Left lung (tissue), 10 donors: Measurements from ENCODE around the gene TOMM40. TPM values are rescaled to one million over a fixed set of nuclear protein-coding genes. Genes with fewer than 3 reads are reported as not detected.
"Not testable (repeated sequence)": the region's sequence is repeated elsewhere in the genome, so short reads cannot be mapped to it uniquely, and the experiment has no call there.

Experiments used
- ATAC-seq: fragments of 200-7000 bp; cut with Tn5 transposase; one replicate; pipeline ENCODE4 v1.9.1; 2020; ENCODE audit warnings: moderate library complexity
- DNase-seq, 4 donors: peaks; one replicate each; pipeline ENCODE4 v3.0.0-alpha.2; 2013 to 2020
- H3K27ac ChIP-seq, 2 donors: fragments of 200-600 bp; sonication (generic) in 1 of 2; one replicate each; pipeline versions ENCODE4 v1.5.0 to v1.8.0; 2020 to 2021
- H3K27me3 ChIP-seq, 2 donors: fragments of 200-600 bp; sonication (generic) in 1 of 2; one replicate each; pipeline versions ENCODE4 v1.5.0 to v1.8.0; 2020 to 2021
- H3K36me3 ChIP-seq, 2 donors: fragments of 200-600 bp; sonication (generic) in 1 of 2; one replicate each; pipeline versions ENCODE4 v1.5.0 to v1.8.0; 2020 to 2021
- H3K4me1 ChIP-seq, 2 donors: fragments of 200-600 bp; one replicate each; pipeline ENCODE4 v1.8.0; 2021
- H3K4me3 ChIP-seq, 2 donors: fragments of 200-600 bp; sonication (generic) in 1 of 2; one replicate each; pipeline versions ENCODE4 v1.5.0 to v1.8.0; 2020 to 2021; ENCODE audit warnings: mild to moderate bottlenecking in 1 of 2
- H3K9me3 ChIP-seq, 2 donors: fragments of 200-600 bp; sonication (generic) in 1 of 2; one replicate each; pipeline versions ENCODE4 v1.5.0 to v1.8.0; 2020 to 2021
- intact Hi-C, 2 donors: fragments of 100-400 bp; cut with DNase I; formaldehyde crosslinking; loops; one replicate each; pipeline versions ENCODE4 v1.11.2 to v1.14.2; 2022
- polyA plus RNA-seq, 6 donors: library from polyadenylated mRNA; unstranded; fragments of 120-200 nt; gene quantifications; one replicate each; pipeline ENCODE4 v1.2.1, GENCODE V29; 2013; ENCODE audit not compliant: insufficient read length in 6 of 6
- total RNA-seq, 2 donors: library from RNA; stranded (reverse); fragmentation: NEBNext Ultra II Directional; extraction: Animal tissue kit (Norgen Biotek cat#: 25700); gene quantifications; one replicate each; pipeline ENCODE4 v1.2.1, GENCODE V29; 2021
- TF ChIP-seq, protein P1 (sequence below), 2 donors: fragments of 200-600 bp; sonication (generic) in 1 of 2; IDR thresholded peaks; one replicate each; pipeline versions ENCODE4 v1.5.0 to v1.8.0; 2021; ENCODE audit warnings: antibody characterized with exemption in 2 of 2
- donor health status: DM: no; HTN: yes; CAD: no.
- donor health status: DM: no; HTN: no; CAD: no.

TOMM40 gene
- total and polyA plus RNA-seq, 8 donors = 28.8 to 79.9 (median 40.9) TPM

DNA sequence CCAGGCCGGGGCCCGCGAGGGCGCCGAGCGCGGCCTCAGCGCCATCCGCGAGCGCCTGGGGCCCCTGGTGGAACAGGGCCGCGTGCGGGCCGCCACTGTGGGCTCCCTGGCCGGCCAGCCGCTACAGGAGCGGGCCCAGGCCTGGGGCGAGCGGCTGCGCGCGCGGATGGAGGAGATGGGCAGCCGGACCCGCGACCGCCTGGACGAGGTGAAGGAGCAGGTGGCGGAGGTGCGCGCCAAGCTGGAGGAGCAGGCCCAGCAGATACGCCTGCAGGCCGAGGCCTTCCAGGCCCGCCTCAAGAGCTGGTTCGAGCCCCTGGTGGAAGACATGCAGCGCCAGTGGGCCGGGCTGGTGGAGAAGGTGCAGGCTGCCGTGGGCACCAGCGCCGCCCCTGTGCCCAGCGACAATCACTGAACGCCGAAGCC is 17.8 kb downstream of the TOMM40 start:
- no peak for ATAC-seq

DNA sequence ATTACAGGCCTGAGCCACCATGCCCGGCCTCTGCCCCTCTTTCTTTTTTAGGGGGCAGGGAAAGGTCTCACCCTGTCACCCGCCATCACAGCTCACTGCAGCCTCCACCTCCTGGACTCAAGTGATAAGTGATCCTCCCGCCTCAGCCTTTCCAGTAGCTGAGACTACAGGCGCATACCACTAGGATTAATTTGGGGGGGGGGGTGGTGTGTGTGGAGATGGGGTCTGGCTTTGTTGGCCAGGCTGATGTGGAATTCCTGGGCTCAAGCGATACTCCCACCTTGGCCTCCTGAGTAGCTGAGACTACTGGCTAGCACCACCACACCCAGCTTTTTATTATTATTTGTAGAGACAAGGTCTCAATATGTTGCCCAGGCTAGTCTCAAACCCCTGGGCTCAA is 18.7 kb downstream of the TOMM40 start:
- no peak overlapping the region for H3K27ac ChIP-seq
- peaks cover 4 to 30% of the 10 kb centered on the region in 2 donors for H3K27me3 ChIP-seq
- H3K4me3 ChIP-seq = peak overlapping the region in 1 of 2 donors; percentile 4

More for the DNA sequence above, 17.8 kb downstream of the TOMM40 start:
- H3K4me1 ChIP-seq = peaks cover 7 to 36% of the 10 kb centered on the region in 2 donors
- TF ChIP-seq, protein P1, sequence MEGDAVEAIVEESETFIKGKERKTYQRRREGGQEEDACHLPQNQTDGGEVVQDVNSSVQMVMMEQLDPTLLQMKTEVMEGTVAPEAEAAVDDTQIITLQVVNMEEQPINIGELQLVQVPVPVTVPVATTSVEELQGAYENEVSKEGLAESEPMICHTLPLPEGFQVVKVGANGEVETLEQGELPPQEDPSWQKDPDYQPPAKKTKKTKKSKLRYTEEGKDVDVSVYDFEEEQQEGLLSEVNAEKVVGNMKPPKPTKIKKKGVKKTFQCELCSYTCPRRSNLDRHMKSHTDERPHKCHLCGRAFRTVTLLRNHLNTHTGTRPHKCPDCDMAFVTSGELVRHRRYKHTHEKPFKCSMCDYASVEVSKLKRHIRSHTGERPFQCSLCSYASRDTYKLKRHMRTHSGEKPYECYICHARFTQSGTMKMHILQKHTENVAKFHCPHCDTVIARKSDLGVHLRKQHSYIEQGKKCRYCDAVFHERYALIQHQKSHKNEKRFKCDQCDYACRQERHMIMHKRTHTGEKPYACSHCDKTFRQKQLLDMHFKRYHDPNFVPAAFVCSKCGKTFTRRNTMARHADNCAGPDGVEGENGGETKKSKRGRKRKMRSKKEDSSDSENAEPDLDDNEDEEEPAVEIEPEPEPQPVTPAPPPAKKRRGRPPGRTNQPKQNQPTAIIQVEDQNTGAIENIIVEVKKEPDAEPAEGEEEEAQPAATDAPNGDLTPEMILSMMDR (IDR thresholded peaks at IDR 0.05) = no peak
- H3K36me3 ChIP-seq = no peaks in the 10 kb centered on the region
- H3K27ac ChIP-seq = no peak overlapping the region
- no peak for DNase-seq
- H3K4me3 ChIP-seq = no peak overlapping the region
- H3K9me3 ChIP-seq = no peaks in the 10 kb centered on the region
- peaks cover 4 to 36% of the 10 kb centered on the region in 2 donors for H3K27me3 ChIP-seq
- intact Hi-C loops = no loop called here

DNA sequence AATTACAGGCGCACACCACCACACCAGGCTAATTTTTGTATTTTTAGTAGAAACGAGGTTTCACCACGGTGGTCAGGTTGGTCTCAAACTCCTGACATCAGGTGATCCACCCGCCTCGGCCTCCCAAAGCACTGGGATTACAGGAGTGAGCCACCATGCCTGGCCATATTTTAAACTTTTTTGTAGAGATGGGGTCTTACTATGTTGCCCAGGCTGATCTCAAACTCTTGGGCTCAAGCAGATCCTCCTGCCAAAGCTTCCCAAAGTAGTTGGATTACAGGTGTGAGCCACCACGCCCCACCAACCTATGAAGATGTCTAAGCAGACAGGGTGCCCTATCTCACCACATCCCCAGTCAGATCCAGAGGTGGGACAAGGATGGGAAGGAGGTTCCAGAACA is 20.8 kb downstream of the TOMM40 start:
- intact Hi-C loops, DNase-seq, H3K27me3 ChIP-seq, H3K9me3 ChIP-seq, H3K36me3 ChIP-seq, ATAC-seq, H3K27ac ChIP-seq, H3K4me3 ChIP-seq: not testable (repeated sequence)
- H3K4me1 ChIP-seq = peaks cover 7 to 35% of the 10 kb centered on the region in 2 donors

More for the DNA sequence above, 18.7 kb downstream of the TOMM40 start:
- TF ChIP-seq, protein P1 (IDR thresholded peaks at IDR 0.05) = no peak
- no peaks in the 10 kb centered on the region for H3K9me3 ChIP-seq
- ATAC-seq = no peak
- H3K4me1 ChIP-seq = peaks cover 7 to 44% of the 10 kb centered on the region in 2 donors
- DNase-seq = no peak
- no peaks in the 10 kb centered on the region for H3K36me3 ChIP-seq
- intact Hi-C loops = no loop called here

DNA sequence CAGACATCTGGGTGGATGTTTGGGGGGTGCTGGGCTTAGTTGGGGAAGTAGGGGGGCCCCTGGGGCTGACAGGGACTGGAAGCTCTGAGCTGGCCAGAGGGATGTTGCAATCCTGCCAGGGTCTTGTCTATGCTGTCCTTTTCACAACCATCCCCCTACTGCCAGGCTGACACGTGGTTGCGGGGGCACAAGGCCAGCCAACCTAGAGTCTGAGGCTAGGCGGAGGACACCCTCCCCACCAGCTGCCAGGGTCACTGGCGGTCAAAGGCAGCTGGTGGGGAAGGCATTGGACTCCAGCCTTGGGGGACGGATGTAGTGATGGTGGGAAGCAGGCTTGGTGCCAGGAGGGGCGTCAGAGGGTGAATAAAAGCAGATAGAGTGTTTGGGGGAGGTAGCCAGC is 21.8 kb downstream of the TOMM40 start:
- no peaks in the 10 kb centered on the region for H3K9me3 ChIP-seq
- no peak overlapping the region for H3K27ac ChIP-seq
- peaks cover 7 to 35% of the 10 kb centered on the region in 2 donors for H3K4me1 ChIP-seq
- intact Hi-C loops = no loop called here
- H3K27me3 ChIP-seq = peaks cover 0 to 8% of the 10 kb centered on the region in 2 donors
- H3K36me3 ChIP-seq = no peaks in the 10 kb centered on the region
- peak in 2 of 4 donors; percentile 52 to 79 for DNase-seq
- ATAC-seq = peak; percentile 11
- H3K4me3 ChIP-seq = no peak overlapping the region
- TF ChIP-seq, protein P1 (IDR thresholded peaks at IDR 0.05) = no peak

DNA sequence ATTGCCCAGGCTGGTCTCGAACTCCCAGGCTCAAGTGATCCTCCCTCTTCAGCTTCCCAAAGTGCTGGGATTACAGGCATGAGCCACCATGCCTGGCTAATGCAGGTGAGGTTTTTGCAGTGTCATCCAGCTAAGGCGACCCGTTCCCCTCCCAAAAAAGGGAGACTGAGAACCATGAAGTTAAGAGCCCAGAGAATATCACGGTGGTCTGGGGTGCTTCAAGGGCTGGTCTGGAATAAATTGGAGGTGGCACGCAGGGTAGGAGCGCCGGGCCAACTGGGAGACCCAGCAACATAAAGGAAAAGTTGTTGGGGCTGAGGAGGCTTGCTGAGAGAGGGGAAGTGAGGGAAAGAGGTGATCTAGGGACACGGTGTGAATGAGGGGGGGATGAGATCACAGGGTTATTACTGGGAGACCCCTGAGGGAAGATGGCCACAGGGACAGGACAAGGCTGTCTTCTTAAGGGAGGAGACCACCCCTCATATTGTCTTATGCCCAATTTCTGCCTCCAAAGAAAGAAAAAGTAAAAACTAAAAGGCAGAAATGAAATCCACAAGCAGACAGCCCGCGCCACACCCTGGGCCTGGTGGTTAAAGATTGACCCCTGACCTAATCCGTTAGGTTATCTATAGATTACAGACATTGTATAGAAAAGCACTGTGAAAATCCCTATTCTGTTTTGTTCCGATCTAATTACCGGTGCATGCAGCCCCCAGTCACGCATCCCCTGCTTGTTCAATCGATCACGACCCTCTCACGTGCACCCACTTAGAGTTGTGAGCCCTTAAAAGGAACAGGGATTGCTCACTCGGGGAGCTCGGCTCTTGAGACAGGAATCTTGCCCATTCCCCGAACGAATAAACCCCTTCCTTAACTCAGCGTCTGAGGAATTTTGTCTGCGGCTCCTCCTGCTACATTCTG is 22.7 kb downstream of the TOMM40 start:
- H3K4me3 ChIP-seq = peak overlapping the region in 1 of 2 donors; percentile 49
- H3K36me3 ChIP-seq, H3K27ac ChIP-seq, H3K9me3 ChIP-seq, ATAC-seq, intact Hi-C loops, DNase-seq, H3K27me3 ChIP-seq: not testable (repeated sequence)
- peaks cover 7 to 35% of the 10 kb centered on the region in 2 donors for H3K4me1 ChIP-seq

DNA sequence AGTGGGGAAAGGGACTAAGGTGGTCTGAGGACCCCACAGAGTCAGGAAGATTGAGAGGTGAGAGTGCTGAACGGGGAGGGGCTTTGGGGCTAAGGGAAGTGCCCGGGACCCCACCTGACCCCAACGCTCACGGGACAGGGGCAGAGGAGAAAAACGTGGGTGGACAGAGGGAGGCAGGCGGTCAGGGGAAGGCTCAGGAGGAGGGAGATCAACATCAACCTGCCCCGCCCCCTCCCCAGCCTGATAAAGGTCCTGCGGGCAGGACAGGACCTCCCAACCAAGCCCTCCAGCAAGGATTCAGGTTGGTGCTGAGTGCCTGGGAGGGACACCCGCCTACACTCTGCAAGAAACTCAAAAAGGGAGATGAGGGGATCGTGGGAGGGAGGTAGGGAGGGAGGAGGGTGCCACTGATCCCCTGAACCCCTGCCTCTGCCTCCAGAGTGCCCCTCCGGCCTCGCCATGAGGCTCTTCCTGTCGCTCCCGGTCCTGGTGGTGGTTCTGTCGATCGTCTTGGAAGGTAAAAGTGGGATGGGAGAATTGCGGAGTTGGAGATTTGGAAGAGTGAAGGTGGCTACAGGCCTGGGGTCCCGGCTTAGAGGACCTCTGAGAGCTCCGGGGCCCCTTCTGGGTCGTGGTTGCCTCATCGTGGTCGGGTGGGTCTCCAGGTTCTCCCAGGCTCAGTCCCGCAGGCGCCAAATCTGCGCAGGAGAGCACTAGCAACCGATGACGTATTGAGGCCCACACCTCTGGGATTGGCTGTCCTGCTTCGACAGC is 23.6 kb downstream of the TOMM40 start, which contains the start of gene APOC1:
Gene APOC1, plus strand, starts transcription at position 176 of the 774 bp plus-strand sequence. Its CDS starts 284 bp downstream, at position 460.
- H3K36me3 ChIP-seq, intact Hi-C loops, H3K27me3 ChIP-seq, H3K9me3 ChIP-seq: not testable (repeated sequence)
- peak within 1 kb of the TSS in 1 of 2 donors; percentile 61 for H3K27ac ChIP-seq
- DNase-seq (peak; percentile 87 to 94 (median 89)), ATAC-seq (peak; percentile 92)
- peaks cover 7 to 35% of the 10 kb centered on the region in 2 donors for H3K4me1 ChIP-seq
- peak within 1 kb of the TSS; percentile 33 to 49 for H3K4me3 ChIP-seq
